Hepatocyte (in vitro differentiated cells): ENCODE results near the gene SGF29. TPM values are rescaled to one million over a fixed set of nuclear protein-coding genes. Genes with fewer than 3 reads are reported as not detected.

Experiments used
- DNase-seq: peaks from one replicate; pipeline ENCODE4 v3.0.0-alpha.2; 2016; ENCODE audit warnings: low spot score
- H2AFZ ChIP-seq: fragments of 200-600 bp; sonication (generic); 2 replicates; pipeline ENCODE4 v1.6.0; 2016; ENCODE audit warnings: antibody characterized with exemption, mild to moderate bottlenecking
- H3K27ac ChIP-seq: fragments of 200-600 bp; sonication (generic); 2 replicates; pipeline ENCODE4 v1.5.1; 2016; ENCODE audit warnings: mild to moderate bottlenecking
- H3K27me3 ChIP-seq: fragments of 200-600 bp; sonication (generic); 2 replicates; pipeline ENCODE4 v1.6.1; 2016
- H3K36me3 ChIP-seq: fragments of 200-600 bp; sonication (generic); replicated peaks from 2 replicates; pipeline ENCODE4 v1.5.1; 2016; ENCODE audit warnings: low read depth; ENCODE audit not compliant: insufficient read depth
- H3K4me1 ChIP-seq: fragments of 200-600 bp; sonication (generic); 2 replicates; pipeline ENCODE4 v1.5.1; 2016; ENCODE audit warnings: mild to moderate bottlenecking, moderate library complexity; ENCODE audit not compliant: insufficient read depth
- H3K4me2 ChIP-seq: fragments of 200-600 bp; sonication (generic); 2 replicates; pipeline ENCODE4 v1.6.0; 2016
- H3K4me3 ChIP-seq: fragments of 200-600 bp; sonication (generic); 2 replicates; pipeline ENCODE4 v1.5.1; 2016; ENCODE audit warnings: mild to moderate bottlenecking
- H3K79me2 ChIP-seq: fragments of 200-600 bp; sonication (generic); 2 replicates; pipeline ENCODE4 v1.6.0; 2017; ENCODE audit warnings: mild to moderate bottlenecking
- H3K9me2 ChIP-seq: fragments of 200-600 bp; sonication (generic); replicated peaks from 2 replicates; pipeline ENCODE4 v1.6.0; 2017; ENCODE audit warnings: mild to moderate bottlenecking; ENCODE audit not compliant: insufficient read depth
- H3K9me3 ChIP-seq: fragments of 200-600 bp; sonication (generic); 2 replicates; pipeline ENCODE4 v1.5.1; 2016; ENCODE audit warnings: low read depth, mild to moderate bottlenecking
- H4K20me1 ChIP-seq: fragments of 200-600 bp; sonication (generic); 2 replicates; pipeline ENCODE4 v1.6.0; 2016; ENCODE audit warnings: mild to moderate bottlenecking; ENCODE audit not compliant: insufficient read depth, poor library complexity, severe bottlenecking
- CTCF ChIP-seq: fragments of 200-600 bp; sonication (generic); IDR thresholded peaks from 2 replicates; pipeline ENCODE4 v1.5.1; 2016; ENCODE audit warnings: antibody characterized with exemption, mild to moderate bottlenecking; ENCODE audit not compliant: poor library complexity
- EZH2 ChIP-seq: fragments of 200-600 bp; sonication (generic); IDR thresholded peaks from 2 replicates; pipeline ENCODE4 v1.6.1; 2016; ENCODE audit warnings: antibody characterized with exemption, mild to moderate bottlenecking, borderline replicate concordance
- EZH2phosphoT487 ChIP-seq: fragments of 200-600 bp; sonication (generic); IDR thresholded peaks from one replicate; pipeline ENCODE4 v1.6.1; 2018; ENCODE audit warnings: antibody characterized with exemption, mild to moderate bottlenecking, low read depth, moderate library complexity; ENCODE audit not compliant: unreplicated experiment, severe bottlenecking
- WGBS: methylation state at CpG from one replicate; pipeline ENCODE4 v1.1.6; 2016; ENCODE audit warnings: low lambda C conversion rate; ENCODE audit errors: missing lambda C conversion rate; 5-methylcytosine and 5-hydroxymethylcytosine counted together
- polyA plus RNA-seq: library from polyadenylated mRNA; unstranded; fragments of >200 nt; fragmentation: Nextera tagmentation; extraction: Ambion mirVana; gene quantifications from 2 replicates; pipeline ENCODE4 v1.2.1, GENCODE V29; 2016
- total RNA-seq: library from RNA; depleted of rRNA; stranded (reverse); fragments of >200 nt; gene quantifications from 2 replicates; pipeline ENCODE4 v1.2.3, GENCODE V29; 2014

Gene SGF29
- total and polyA plus RNA-seq, 2 experiments from 2014 or later = 12.7 to 14.1 TPM

GRCh38 chr16:28514246-28514645, 39.5 kb upstream of the SGF29 start:
- no peak overlapping the region for H3K4me2 ChIP-seq

GRCh38 chr16:28520672-28521071, 33.0 kb upstream of the SGF29 start:
- no peak overlapping the region for H3K4me3 ChIP-seq
- H3K9me2 ChIP-seq = no peaks in the 10 kb centered on the region
- H3K27me3 ChIP-seq = no peaks in the 10 kb centered on the region
- no peaks in the 10 kb centered on the region for H3K9me3 ChIP-seq
- H3K79me2 ChIP-seq = no peaks in the 10 kb centered on the region
- H3K4me2 ChIP-seq = no peak overlapping the region
- H3K4me1 ChIP-seq = peaks cover 2% of the 10 kb centered on the region
- no peak overlapping the region for H2AFZ ChIP-seq
- no peak for DNase-seq
- H4K20me1 ChIP-seq = no peaks in the 10 kb centered on the region
- no peak overlapping the region for H3K27ac ChIP-seq
- no peak for TF ChIP-seq EZH2phosphoT487
- TF ChIP-seq CTCF = no peak
- TF ChIP-seq EZH2 = no peak
- WGBS = 80% methylated on average over 7 of the region's 7 CpGs
- no peaks in the 10 kb centered on the region for H3K36me3 ChIP-seq

More at GRCh38 chr16:28514246-28514645, 39.5 kb upstream of the SGF29 start:
- no peak overlapping the region for H3K4me3 ChIP-seq
- H3K27ac ChIP-seq = no peak overlapping the region
- no peak overlapping the region for H2AFZ ChIP-seq
- TF ChIP-seq EZH2phosphoT487 (no peak), CTCF (no peak), EZH2 (no peak)
- no peaks in the 10 kb centered on the region for H3K79me2 ChIP-seq
- H4K20me1 ChIP-seq = no peaks in the 10 kb centered on the region
- DNase-seq = no peak
- WGBS = 95% methylated on average over 7 of the region's 7 CpGs
- no peaks in the 10 kb centered on the region for H3K9me2 ChIP-seq
- no peaks in the 10 kb centered on the region for H3K36me3 ChIP-seq
- no peaks in the 10 kb centered on the region for H3K4me1 ChIP-seq
- H3K9me3 ChIP-seq = no peaks in the 10 kb centered on the region
- no peaks in the 10 kb centered on the region for H3K27me3 ChIP-seq

GRCh38 chr16:28521436-28521835, 32.3 kb upstream of the SGF29 start:
- Histone ChIP-seq H3K79me2 (no peaks in the 10 kb centered on the region), H3K9me3 (no peaks in the 10 kb centered on the region), H3K36me3 (no peaks in the 10 kb centered on the region), H2AFZ (no peak overlapping the region), H4K20me1 (no peaks in the 10 kb centered on the region), H3K9me2 (no peaks in the 10 kb centered on the region), H3K4me1 (peaks cover 6% of the 10 kb centered on the region), H3K27ac (no peak overlapping the region), H3K27me3 (no peaks in the 10 kb centered on the region), H3K4me2 (no peak overlapping the region), H3K4me3 (no peak overlapping the region)
- DNase-seq = no peak
- WGBS = 91% methylated on average over 6 of the region's 6 CpGs
- TF ChIP-seq CTCF (no peak), EZH2 (no peak), EZH2phosphoT487 (no peak)

GRCh38 chr16:28522792-28523191, 30.9 kb upstream of the SGF29 start:
- Histone ChIP-seq H3K27me3 (no peaks in the 10 kb centered on the region), H3K9me2 (no peaks in the 10 kb centered on the region), H3K4me3 (no peak overlapping the region), H2AFZ (no peak overlapping the region), H3K4me1 (peaks cover 6% of the 10 kb centered on the region), H3K36me3 (no peaks in the 10 kb centered on the region), H3K9me3 (no peaks in the 10 kb centered on the region), H3K27ac (no peak overlapping the region), H4K20me1 (no peaks in the 10 kb centered on the region), H3K4me2 (no peak overlapping the region), H3K79me2 (no peaks in the 10 kb centered on the region)
- TF ChIP-seq EZH2phosphoT487 = no peak
- no peak for TF ChIP-seq EZH2
- TF ChIP-seq CTCF = no peak
- no peak for DNase-seq
- 93% methylated on average over 11 of the region's 11 CpGs for WGBS
